Subcutaneous adipose tissue (tissue), 4 donors: Measurements from ENCODE around the gene EZR. TPM values are rescaled to one million over a fixed set of nuclear protein-coding genes. Genes with fewer than 3 reads are reported as not detected.

Experiments
- CTCF ChIP-seq: fragments of 450-650 bp; IDR thresholded peaks from one replicate; pipeline ENCODE4 v1.5.1; 2016; ENCODE audit warnings: low read depth, mild to moderate bottlenecking, control low read depth, antibody characterized with exemption, moderate library complexity
- total RNA-seq, 4 donors: library from RNA; depleted of rRNA; stranded (reverse); fragments of >200 nt; gene quantifications; one replicate each; pipeline ENCODE4 v1.1.0, GENCODE V29; 2016

The EZR gene
- total RNA-seq, 4 donors from 2014 or later: 28.6 to 40.3 (median 33.7) TPM

GRCh38 chr6:158768436-158768835 is 50.7 kb downstream of the EZR start:
- no peak for TF ChIP-seq CTCF

GRCh38 chr6:158767709-158768108 is 51.5 kb downstream of the EZR start:
- no peak for TF ChIP-seq CTCF

- TF ChIP-seq CTCF: no peak
Measured at GRCh38 chr6:158766621-158767455, 52.3 kb downstream of the EZR start.

GRCh38 chr6:158765499-158766068 is 53.6 kb downstream of the EZR start:
- TF ChIP-seq CTCF: no peak

- no peak for TF ChIP-seq CTCF
Measured at GRCh38 chr6:158764926-158765325, 54.2 kb downstream of the EZR start.

- TF ChIP-seq CTCF: no peak
Measured at GRCh38 chr6:158764183-158764849, 54.9 kb downstream of the EZR start.
